Measurements from ENCODE around the gene FAM53B.

GRCh38 chr10:124792998-124793352 lies 48.8 kb upstream of the FAM53B start:
- TF ChIP-seq PAX5 (IDR thresholded peaks at IDR 0.05; ENCODE audit: insufficient read depth, low read length, severe bottlenecking): no peak
- TF ChIP-seq POLR2AphosphoS5 (IDR thresholded peaks at IDR 0.05; ENCODE audit: low read depth, low read length): no peak
- no peak for TF ChIP-seq POLR2A (IDR thresholded peaks at IDR 0.05; ENCODE audit: low read depth, low read length)
- no peak for TF ChIP-seq TAF1 (IDR thresholded peaks at IDR 0.05; ENCODE audit: low read depth, low read length)
- no peak for TF ChIP-seq SPI1 (IDR thresholded peaks at IDR 0.05; ENCODE audit: low read depth, low read length)

Data from GM12891 (cell line).